Mesendoderm (in vitro differentiated cells): Measurements from ENCODE around the gene ZBBX.

Source experiments
- DNase-seq: peaks from one replicate; pipeline ENCODE4 v3.0.0; 2013
- H2AK5ac ChIP-seq: 2 replicates; pipeline ENCODE4 v1.6.1; 2013; ENCODE audit warnings: low read length, inconsistent platforms
- H2BK120ac ChIP-seq: 2 replicates; pipeline ENCODE4 v1.6.1; 2013; ENCODE audit warnings: low read depth, mild to moderate bottlenecking, low read length, moderate library complexity, mixed read lengths
- H2BK15ac ChIP-seq: replicated peaks from 2 replicates; pipeline ENCODE4 v1.6.1; 2013; ENCODE audit warnings: low read depth, mild to moderate bottlenecking, moderate library complexity
- H2BK5ac ChIP-seq: 2 replicates; pipeline ENCODE4 v1.6.1; 2013; ENCODE audit warnings: low read length, inconsistent platforms
- H3K18ac ChIP-seq: 2 replicates; pipeline ENCODE4 v1.6.1; 2013; ENCODE audit warnings: mild to moderate bottlenecking, low read length, mixed read lengths
- H3K23ac ChIP-seq: one replicate; pipeline ENCODE4 v1.6.1; 2013; ENCODE audit warnings: low read length
- H3K27ac ChIP-seq: 2 replicates; pipeline ENCODE4 v1.5.1; 2013; ENCODE audit warnings: low read depth, mild to moderate bottlenecking, inconsistent platforms, low read length, moderate library complexity
- H3K27me3 ChIP-seq: 2 replicates; pipeline ENCODE4 v1.6.1; 2013; ENCODE audit warnings: low read length, control low read depth, mild to moderate bottlenecking, inconsistent platforms; ENCODE audit not compliant: insufficient read depth, poor library complexity
- H3K36me3 ChIP-seq: 2 replicates; pipeline ENCODE4 v1.6.1; 2013; ENCODE audit warnings: low read length, inconsistent platforms; ENCODE audit not compliant: control insufficient read depth, insufficient read depth
- H3K4ac ChIP-seq: one replicate; pipeline ENCODE4 v1.6.1; 2013; ENCODE audit warnings: low read depth, mild to moderate bottlenecking, low read length, moderate library complexity
- H3K4me1 ChIP-seq: 2 replicates; pipeline ENCODE4 v1.6.1; 2013; ENCODE audit warnings: low read depth, low read length, inconsistent platforms; ENCODE audit not compliant: control insufficient read depth
- H3K4me2 ChIP-seq: 2 replicates; pipeline ENCODE4 v1.6.1; 2013; ENCODE audit warnings: low read length
- H3K4me3 ChIP-seq: 2 replicates; pipeline ENCODE4 v1.5.1; 2013; ENCODE audit warnings: mild to moderate bottlenecking, low read length
- H3K56ac ChIP-seq: one replicate; pipeline ENCODE4 v1.6.1; 2013; ENCODE audit warnings: low read length
- H3K79me1 ChIP-seq: 2 replicates; pipeline ENCODE4 v1.6.1; 2013; ENCODE audit warnings: low read length, inconsistent platforms
- H3K79me2 ChIP-seq: 2 replicates; pipeline ENCODE4 v1.6.1; 2013; ENCODE audit warnings: mild to moderate bottlenecking, low read length; ENCODE audit not compliant: control insufficient read depth, insufficient read depth
- H3K9ac ChIP-seq: 2 replicates; pipeline ENCODE4 v1.6.1; 2013; ENCODE audit warnings: low read length, inconsistent platforms
- H4K5ac ChIP-seq: one replicate; pipeline ENCODE4 v1.6.1; 2013; ENCODE audit warnings: low read length
- H4K8ac ChIP-seq: one replicate; pipeline ENCODE4 v1.6.1; 2013; ENCODE audit warnings: low read depth, mild to moderate bottlenecking, control low read depth, low read length, moderate library complexity
- WGBS: extraction: QIAGEN DNeasy Blood & Tissue Kit; methylation state at CpG from one replicate; pipeline ENCODE4 v1.1.7; 2013; ENCODE audit warnings: low lambda C conversion rate, missing lambda C conversion rate; ENCODE audit not compliant: insufficient coverage; ENCODE audit errors: extremely low coverage; 5-methylcytosine and 5-hydroxymethylcytosine counted together

ZBBX gene

GRCh38 chr3:167287308-167287707 is 92.8 kb downstream of the ZBBX start:
- no peaks in the 10 kb centered on the region for H3K36me3 ChIP-seq
- no peak overlapping the region for H2BK5ac ChIP-seq
- no peaks in the 10 kb centered on the region for H3K4me1 ChIP-seq
- H3K18ac ChIP-seq: no peak overlapping the region
- no peaks in the 10 kb centered on the region for H3K79me2 ChIP-seq
- H3K23ac ChIP-seq: no peak overlapping the region
- no peak overlapping the region for H2AK5ac ChIP-seq
- no peak overlapping the region for H3K4me3 ChIP-seq
- H2BK15ac ChIP-seq: no peak overlapping the region
- H3K9ac ChIP-seq: no peak overlapping the region
- no peak overlapping the region for H2BK120ac ChIP-seq
- DNase-seq: no peak
- no peak overlapping the region for H3K56ac ChIP-seq
- no peak overlapping the region for H4K8ac ChIP-seq
- no CpG with 5 or more reads among the region's 3 CpGs for WGBS
- H4K5ac ChIP-seq: no peak overlapping the region
- H3K4ac ChIP-seq: no peak overlapping the region
- H3K4me2 ChIP-seq: no peak overlapping the region
- H3K79me1 ChIP-seq: no peaks in the 10 kb centered on the region
- H3K27ac ChIP-seq: no peak overlapping the region
- H3K27me3 ChIP-seq: no peaks in the 10 kb centered on the region

- H3K4me2 ChIP-seq: no peak overlapping the region
- no peaks in the 10 kb centered on the region for H3K27me3 ChIP-seq
- no peak overlapping the region for H2AK5ac ChIP-seq
- H3K4me3 ChIP-seq: no peak overlapping the region
- H2BK5ac ChIP-seq: no peak overlapping the region
- no CpG with 5 or more reads among the region's 7 CpGs for WGBS
- H3K9ac ChIP-seq: no peak overlapping the region
- H2BK15ac ChIP-seq: no peak overlapping the region
- H3K18ac ChIP-seq: no peak overlapping the region
- no peak overlapping the region for H4K8ac ChIP-seq
- H4K5ac ChIP-seq: no peak overlapping the region
- no peak overlapping the region for H3K4ac ChIP-seq
- H3K4me1 ChIP-seq: no peaks in the 10 kb centered on the region
- no peak overlapping the region for H2BK120ac ChIP-seq
- no peak overlapping the region for H3K56ac ChIP-seq
- DNase-seq: no peak
- H3K27ac ChIP-seq: no peak overlapping the region
- H3K79me1 ChIP-seq: no peaks in the 10 kb centered on the region
- no peaks in the 10 kb centered on the region for H3K79me2 ChIP-seq
- H3K36me3 ChIP-seq: no peaks in the 10 kb centered on the region
- H3K23ac ChIP-seq: no peak overlapping the region
Observed at GRCh38 chr3:167274141-167274874, 105.8 kb downstream of the ZBBX start.

- H3K9ac ChIP-seq: no peak overlapping the region
- no peak overlapping the region for H2BK120ac ChIP-seq
- no peak overlapping the region for H4K8ac ChIP-seq
- no peak overlapping the region for H3K4me3 ChIP-seq
- no peak overlapping the region for H2BK5ac ChIP-seq
- no CpG with 5 or more reads among the region's 1 CpG for WGBS
- H3K18ac ChIP-seq: no peak overlapping the region
- no peak overlapping the region for H4K5ac ChIP-seq
- H2AK5ac ChIP-seq: no peak overlapping the region
- H3K36me3 ChIP-seq: no peaks in the 10 kb centered on the region
- no peaks in the 10 kb centered on the region for H3K79me2 ChIP-seq
- H3K4ac ChIP-seq: no peak overlapping the region
- no peak overlapping the region for H3K56ac ChIP-seq
- H3K27me3 ChIP-seq: no peaks in the 10 kb centered on the region
- H3K4me2 ChIP-seq: no peak overlapping the region
- H3K79me1 ChIP-seq: no peaks in the 10 kb centered on the region
- DNase-seq: no peak
- H3K4me1 ChIP-seq: no peaks in the 10 kb centered on the region
- no peak overlapping the region for H3K27ac ChIP-seq
- H3K23ac ChIP-seq: no peak overlapping the region
- no peak overlapping the region for H2BK15ac ChIP-seq
Observed at GRCh38 chr3:167253037-167253436, 127.1 kb downstream of the ZBBX start.

GRCh38 chr3:167251678-167252077 is 128.4 kb downstream of the ZBBX start:
- H3K56ac ChIP-seq: no peak overlapping the region
- WGBS: no CpG with 5 or more reads among the region's 3 CpGs
- no peak overlapping the region for H3K27ac ChIP-seq
- no peak overlapping the region for H3K9ac ChIP-seq
- H2BK5ac ChIP-seq: no peak overlapping the region
- H3K79me1 ChIP-seq: no peaks in the 10 kb centered on the region
- H3K18ac ChIP-seq: no peak overlapping the region
- H3K4me1 ChIP-seq: no peaks in the 10 kb centered on the region
- no peaks in the 10 kb centered on the region for H3K79me2 ChIP-seq
- no peak overlapping the region for H4K8ac ChIP-seq
- H3K4me3 ChIP-seq: no peak overlapping the region
- H3K23ac ChIP-seq: no peak overlapping the region
- H2AK5ac ChIP-seq: no peak overlapping the region
- no peaks in the 10 kb centered on the region for H3K27me3 ChIP-seq
- no peak for DNase-seq
- H2BK15ac ChIP-seq: no peak overlapping the region
- H3K4ac ChIP-seq: no peak overlapping the region
- H3K36me3 ChIP-seq: no peaks in the 10 kb centered on the region
- H3K4me2 ChIP-seq: no peak overlapping the region
- H2BK120ac ChIP-seq: no peak overlapping the region
- H4K5ac ChIP-seq: no peak overlapping the region

- Histone ChIP-seq H2BK120ac (no peak overlapping the region), H2BK15ac (no peak overlapping the region), H3K27me3 (no peaks in the 10 kb centered on the region), H3K79me2 (no peaks in the 10 kb centered on the region), H2BK5ac (no peak overlapping the region), H3K56ac (no peak overlapping the region), H4K5ac (no peak overlapping the region), H3K4ac (no peak overlapping the region), H3K4me3 (no peak overlapping the region), H2AK5ac (no peak overlapping the region), H3K18ac (no peak overlapping the region), H4K8ac (no peak overlapping the region), H3K4me1 (no peaks in the 10 kb centered on the region), H3K79me1 (no peaks in the 10 kb centered on the region), H3K4me2 (no peak overlapping the region), H3K36me3 (no peaks in the 10 kb centered on the region), H3K9ac (no peak overlapping the region), H3K23ac (no peak overlapping the region), H3K27ac (no peak overlapping the region)
- no peak for DNase-seq
Observed at GRCh38 chr3:167246252-167246651, 133.8 kb downstream of the ZBBX start.
